SU-DHL-6 (cell line): Measurements from ENCODE around the gene IYD.

Experiments
- H2AFZ ChIP-seq: fragments of 200-600 bp; sonication (generic); 2 replicates; pipeline ENCODE4 v1.6.1; 2014; ENCODE audit warnings: low read depth, mild to moderate bottlenecking, moderate library complexity, mixed read lengths, antibody characterized with exemption, low read length; ENCODE audit not compliant: severe bottlenecking
- H3F3A ChIP-seq: fragments of 200-600 bp; shearing (Covaris generic); 2 replicates; pipeline ENCODE4 v1.6.0; 2016; ENCODE audit warnings: antibody characterized with exemption, mild to moderate bottlenecking; ENCODE audit not compliant: insufficient read depth
- H3K27ac ChIP-seq: fragments of 200-600 bp; sonication (generic); 2 replicates; pipeline ENCODE4 v1.5.1; 2016; ENCODE audit warnings: low read depth, mild to moderate bottlenecking, low read length, moderate library complexity, mixed read lengths
- H3K27me3 ChIP-seq: fragments of 200-600 bp; sonication (generic), shearing (Covaris generic); 2 replicates; pipeline ENCODE4 v1.6.0; 2014; ENCODE audit warnings: mild to moderate bottlenecking, low read length
- H3K36me3 ChIP-seq: fragments of 200-600 bp; sonication (generic); 2 replicates; pipeline ENCODE4 v1.6.1; 2014; ENCODE audit warnings: mild to moderate bottlenecking, low read length, mixed read lengths
- H3K4me2 ChIP-seq: fragments of 300-600, 200-600 bp; shearing (Covaris generic), sonication (generic); 2 replicates; pipeline ENCODE4 v1.6.0; 2014; ENCODE audit warnings: low read length, low read depth, mild to moderate bottlenecking; ENCODE audit not compliant: poor library complexity, severe bottlenecking
- H3K4me3 ChIP-seq: fragments of 200-600 bp; sonication (generic); 2 replicates; pipeline ENCODE4 v1.5.1; 2014; ENCODE audit warnings: antibody characterized with exemption, low read length, mild to moderate bottlenecking, mixed read lengths; ENCODE audit not compliant: insufficient read depth, poor library complexity, severe bottlenecking
- H3K79me2 ChIP-seq: fragments of 200-600 bp; sonication (generic); 2 replicates; pipeline ENCODE4 v1.6.1; 2014; ENCODE audit warnings: mild to moderate bottlenecking, low read length, moderate library complexity; ENCODE audit not compliant: insufficient read depth
- H3K9ac ChIP-seq: fragments of 200-600 bp; sonication (generic); 2 replicates; pipeline ENCODE4 v1.7.0; 2014; ENCODE audit warnings: mild to moderate bottlenecking, low read length
- H3K9me2 ChIP-seq: fragments of 200-600 bp; sonication (generic); replicated peaks from 2 replicates; pipeline ENCODE4 v1.6.1; 2014; ENCODE audit warnings: low read length; ENCODE audit not compliant: insufficient read depth
- H3K9me3 ChIP-seq: fragments of 200-600 bp; sonication (generic); 2 replicates; pipeline ENCODE4 v1.6.1; 2014; ENCODE audit warnings: low read length, mixed read lengths; ENCODE audit not compliant: insufficient read depth
- H4K20me1 ChIP-seq: fragments of 200-600 bp; sonication (generic); 2 replicates; pipeline ENCODE4 v1.6.1; 2014; ENCODE audit warnings: low read depth, mild to moderate bottlenecking, antibody characterized with exemption, low read length, moderate library complexity, mixed read lengths
- CTCF ChIP-seq: fragments of 200-600 bp; sonication (generic); IDR thresholded peaks from one replicate; pipeline ENCODE4 v1.5.1; 2017; ENCODE audit warnings: antibody characterized with exemption, mild to moderate bottlenecking, low read length, moderate library complexity; ENCODE audit not compliant: insufficient read depth, poor library complexity, severe bottlenecking
- EZH2phosphoT487 ChIP-seq: fragments of 200-600 bp; sonication (generic), shearing (Covaris generic); conservative IDR thresholded peaks from 2 replicates; pipeline ENCODE4 v1.6.1; 2018; ENCODE audit warnings: mild to moderate bottlenecking, antibody characterized with exemption, low read length, moderate library complexity, mixed read lengths

Gene IYD

GRCh38 chr6:150416128-150416527, 47.3 kb downstream of the IYD start:
- H3K36me3 ChIP-seq: 0 out of 2 replicates have a peak, but pooled peaks cover 2% of the 10 kb centered on the region
- H3K27me3 ChIP-seq: no peaks in the 10 kb centered on the region
- H3K4me3 ChIP-seq: no peak overlapping the region
- no peaks in the 10 kb centered on the region for H3K9me2 ChIP-seq
- no peaks in the 10 kb centered on the region for H4K20me1 ChIP-seq
- no peak overlapping the region for H3K27ac ChIP-seq
- H2AFZ ChIP-seq: no peak overlapping the region
- H3K79me2 ChIP-seq: no peaks in the 10 kb centered on the region
- H3K9ac ChIP-seq: no peak overlapping the region
- peaks cover 4% of the 10 kb centered on the region; the same call in 1 of the 2 replicates for H3K9me3 ChIP-seq
- no peak for TF ChIP-seq CTCF
- no peak for TF ChIP-seq EZH2phosphoT487
- no peaks in the 10 kb centered on the region for H3F3A ChIP-seq
- no peak overlapping the region for H3K4me2 ChIP-seq

GRCh38 chr6:150417250-150417649, 48.4 kb downstream of the IYD start:
- Histone ChIP-seq H3K9me3 (peaks cover 4% of the 10 kb centered on the region; the same call in 1 of the 2 replicates), H3K4me2 (no peak overlapping the region), H3K27me3 (no peaks in the 10 kb centered on the region), H3F3A (no peaks in the 10 kb centered on the region), H3K36me3 (0 out of 2 replicates have a peak, but pooled peaks cover 2% of the 10 kb centered on the region), H3K79me2 (no peaks in the 10 kb centered on the region), H3K4me3 (no peak overlapping the region), H2AFZ (no peak overlapping the region), H3K9me2 (no peaks in the 10 kb centered on the region), H3K9ac (no peak overlapping the region), H3K27ac (no peak overlapping the region), H4K20me1 (no peaks in the 10 kb centered on the region)
- no peak for TF ChIP-seq CTCF
- no peak for TF ChIP-seq EZH2phosphoT487

- H3K36me3 ChIP-seq: 0 out of 2 replicates have a peak, but pooled peaks cover 2% of the 10 kb centered on the region
- H3K4me2 ChIP-seq: peak overlapping the region; percentile 77
- H3K9me2 ChIP-seq: no peaks in the 10 kb centered on the region
- TF ChIP-seq EZH2phosphoT487 (no peak), CTCF (peak; percentile 73)
- H3K9ac ChIP-seq: peak overlapping the region; percentile 39
- no peaks in the 10 kb centered on the region for H4K20me1 ChIP-seq
- no peaks in the 10 kb centered on the region for H3F3A ChIP-seq
- H3K27me3 ChIP-seq: no peaks in the 10 kb centered on the region
- H3K4me3 ChIP-seq: peak overlapping the region; percentile 25
- H2AFZ ChIP-seq: peak overlapping the region; percentile 91
- no peaks in the 10 kb centered on the region for H3K79me2 ChIP-seq
- peaks cover 4% of the 10 kb centered on the region; the same call in 1 of the 2 replicates for H3K9me3 ChIP-seq
- H3K27ac ChIP-seq: peak overlapping the region; percentile 40
These were observed 49.4 kb downstream of the IYD start for GRCh38 chr6:150417899-150418826.
